ENCODE measurements around the gene NT5C1A.

DNA sequence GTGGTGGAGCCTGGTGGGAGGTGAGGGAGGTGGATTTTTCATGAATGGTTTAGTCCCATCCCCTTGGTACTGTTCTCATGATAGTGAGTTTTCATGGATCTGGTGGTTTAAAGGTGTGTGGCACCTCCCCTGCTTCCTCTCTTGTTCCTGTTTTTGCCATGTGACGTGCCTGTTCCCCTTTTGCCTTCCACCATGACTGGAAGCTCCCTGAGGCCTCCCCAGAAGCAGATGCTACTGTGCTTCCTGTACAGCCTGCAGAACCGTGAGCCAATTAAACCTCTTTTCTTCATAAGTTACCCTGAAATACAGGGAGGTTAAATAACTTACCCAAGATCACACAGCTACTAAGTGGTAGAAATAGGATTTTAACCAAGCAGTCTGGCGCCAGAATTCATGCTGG is 28.2 kb downstream of the NT5C1A start:
- TF ChIP-seq GATA3 (IDR thresholded peaks at IDR 0.05; ENCODE audit: low read depth, low read length): no peak
- no peak for TF ChIP-seq GATA2 (IDR thresholded peaks at IDR 0.05; ENCODE audit: low read depth, low read length)
